Activated CD4-positive, alpha-beta T cell treated with anti-CD3 and anti-CD28 coated beads, Interleukin-2, Interleukin-4, amounts not matched to agents 100 ng/mL and 50 ng/mL, durations not matched to agents 16 hours and 8 hours (primary cell): ENCODE measurements around the gene INPP5F.
A peak's percentile ranks its signal among the peaks of the same experiment; 100 is the strongest.

Experiments used
- DNase-seq: peaks from one replicate; pipeline ENCODE4 v3.0.0-alpha.2; 2020; ENCODE audit warnings: low spot score

Gene INPP5F

GRCh38 chr10:119725828-119726675 is at the start of gene INPP5F:
TSS of gene INPP5F (plus strand) at chr10:119726050. CDS start at chr10:119726263, 213 bp downstream.
- peak; percentile 99 for DNase-seq

GRCh38 chr10:119677126-119677525 is 48.7 kb upstream of the INPP5F start:
- no peak for DNase-seq

DNA sequence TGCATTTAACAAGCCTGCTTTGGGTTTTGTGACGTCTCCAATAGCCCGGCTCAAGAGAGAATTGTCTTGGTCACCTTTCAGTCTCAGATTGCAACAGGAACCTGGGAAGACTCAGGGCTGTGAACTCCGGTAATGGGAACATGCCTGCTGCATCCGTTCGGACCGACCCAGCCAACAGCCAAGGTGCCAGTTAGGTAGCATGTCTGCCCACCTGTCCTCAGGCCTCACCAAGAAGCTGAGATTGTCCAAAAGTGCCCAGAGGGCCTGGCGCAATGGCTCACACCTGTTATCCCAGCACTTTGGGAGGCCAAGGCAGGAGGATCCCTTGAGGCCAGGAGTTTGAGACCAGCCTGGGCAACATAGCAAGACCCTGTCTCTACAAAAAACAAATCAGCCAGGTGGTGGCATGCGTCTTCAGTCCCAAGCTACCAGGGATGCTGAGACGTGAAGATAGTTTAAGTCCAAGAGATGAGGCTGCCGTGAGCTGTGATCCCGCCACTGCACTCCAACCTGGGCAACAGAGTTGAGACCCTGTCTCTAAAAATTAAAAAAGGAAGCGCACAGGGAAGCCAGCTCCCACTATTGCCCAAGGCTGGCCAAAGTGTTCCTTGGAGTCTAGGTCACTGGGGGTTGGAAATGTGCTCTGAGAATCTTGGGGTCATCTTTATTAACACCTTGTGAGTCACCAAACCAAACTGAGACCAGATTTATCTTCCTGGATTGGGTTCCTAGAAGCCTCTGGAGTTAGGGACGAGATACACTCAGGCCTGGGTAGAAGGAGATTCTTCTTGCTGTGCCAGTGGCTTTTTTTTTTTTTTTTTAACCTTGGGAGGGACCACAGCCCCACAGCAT is 47.7 kb upstream of the INPP5F start:
- no peak for DNase-seq

DNA sequence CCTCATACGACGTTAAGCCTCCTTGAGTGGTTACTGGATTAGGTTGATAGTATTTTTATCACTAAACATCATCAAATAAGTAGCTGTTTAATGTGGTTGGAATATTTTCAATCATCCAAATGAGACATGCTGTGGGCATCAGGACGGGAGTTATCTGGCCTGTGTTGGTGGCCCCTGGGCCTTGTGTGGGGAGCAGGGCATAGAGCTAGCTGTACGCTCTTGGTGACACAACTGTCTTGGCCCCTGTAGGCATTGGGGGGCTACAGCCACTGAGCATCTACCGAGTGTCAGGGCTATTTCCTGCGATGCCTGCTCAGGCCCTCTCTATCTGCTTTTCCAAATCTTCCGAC is 46.4 kb upstream of the INPP5F start:
- DNase-seq: no peak

GRCh38 chr10:119680050-119680449 is 45.8 kb upstream of the INPP5F start:
- no peak for DNase-seq

DNA sequence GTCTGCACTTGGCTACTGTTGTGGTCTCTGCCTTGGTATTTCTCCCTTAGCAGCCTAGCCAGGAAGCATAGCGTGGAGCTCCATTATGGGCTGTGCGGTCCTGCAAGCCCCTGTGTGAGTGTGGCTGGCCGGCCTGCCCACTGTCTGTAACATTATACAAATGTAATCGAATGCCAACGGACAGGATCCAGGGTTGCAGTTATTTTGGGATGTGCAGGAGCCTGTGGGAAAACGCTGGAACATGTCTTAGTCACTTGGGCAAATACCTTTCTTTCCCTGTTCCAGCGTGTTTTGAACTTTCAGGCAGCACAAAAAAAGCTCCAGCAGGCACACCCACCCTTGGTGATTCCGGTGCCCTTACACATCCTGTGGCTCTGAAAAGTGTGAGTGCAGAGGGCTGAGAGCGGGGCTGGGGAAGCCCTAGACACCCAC is 45.2 kb upstream of the INPP5F start:
- DNase-seq: no peak

DNA sequence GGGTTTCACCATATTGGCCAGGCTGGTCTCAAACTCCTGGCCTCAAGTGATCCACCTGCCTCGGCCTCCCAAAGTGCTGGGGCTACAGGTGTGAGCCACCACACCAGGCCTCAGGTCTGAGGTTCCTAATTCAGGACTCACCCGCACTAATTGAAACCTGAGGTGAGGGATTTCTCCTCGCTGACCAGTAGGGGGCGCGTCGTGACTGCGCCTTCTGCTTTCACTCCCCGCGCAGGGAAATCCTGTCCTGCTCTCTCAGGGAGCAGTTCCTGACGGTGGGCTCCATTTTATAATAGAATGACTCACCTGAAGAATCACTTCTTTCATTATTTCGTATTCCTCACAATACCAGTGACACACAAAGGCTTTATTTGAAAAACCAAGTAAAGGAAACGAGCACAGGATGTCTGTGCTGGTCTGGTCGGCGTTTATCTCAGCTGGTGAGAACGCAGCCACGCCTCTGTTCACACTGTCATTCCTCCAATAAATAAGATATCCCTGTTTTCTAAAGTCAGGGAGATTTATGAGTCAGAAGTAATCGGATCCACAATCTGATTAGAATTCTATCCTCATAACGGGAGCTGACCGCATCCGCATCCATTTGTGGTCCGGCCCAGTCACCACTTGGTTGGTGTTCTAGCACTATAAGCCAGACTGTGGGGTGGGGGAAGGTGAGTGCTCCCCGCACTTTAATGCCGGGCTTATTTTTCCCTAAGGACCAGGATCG is 39.2 kb upstream of the INPP5F start:
- DNase-seq: peak; percentile 85

DNA sequence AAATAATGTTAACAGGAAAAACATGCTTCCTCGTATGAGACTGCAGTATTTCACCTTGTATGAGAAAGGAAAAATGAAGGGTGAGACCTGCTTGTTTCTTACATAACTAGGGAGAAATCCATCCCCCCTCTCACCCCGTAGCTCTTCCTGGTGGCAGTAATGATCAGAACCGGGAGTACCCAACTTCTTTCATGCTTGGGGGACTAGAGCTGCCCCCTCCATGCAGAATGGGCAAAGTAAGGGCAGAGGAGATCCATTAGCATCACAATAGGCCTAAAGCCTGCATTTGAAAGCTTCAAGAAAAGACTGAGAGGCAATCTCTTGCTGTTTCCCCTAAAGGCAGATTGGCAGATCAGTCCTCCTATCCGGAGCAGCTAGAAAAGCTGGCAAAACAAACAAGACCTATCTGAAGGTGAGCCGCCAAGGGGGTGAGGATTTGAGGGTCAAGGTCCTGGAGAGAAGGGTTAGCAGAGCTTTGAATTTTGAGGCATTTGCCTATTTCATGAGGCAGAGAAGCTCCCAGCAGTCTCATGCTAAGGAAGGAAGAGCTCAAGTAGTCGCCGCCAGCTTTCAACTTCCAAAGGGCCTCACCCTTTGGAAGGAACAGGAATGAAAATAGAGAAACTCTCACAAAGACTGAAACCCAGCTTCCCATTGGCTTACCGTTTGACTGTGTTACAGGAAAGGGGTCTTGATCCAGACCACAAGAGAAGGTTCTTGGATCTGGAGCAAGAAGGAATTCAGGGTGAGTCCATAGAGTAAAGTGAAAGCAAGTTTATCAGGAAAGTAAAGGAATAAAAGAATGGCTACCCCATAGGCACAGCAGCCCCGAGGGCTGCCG is 38.4 kb upstream of the INPP5F start:
- no peak for DNase-seq

GRCh38 chr10:119688033-119688508 is 37.8 kb upstream of the INPP5F start:
- DNase-seq: peak; percentile 27

DNA sequence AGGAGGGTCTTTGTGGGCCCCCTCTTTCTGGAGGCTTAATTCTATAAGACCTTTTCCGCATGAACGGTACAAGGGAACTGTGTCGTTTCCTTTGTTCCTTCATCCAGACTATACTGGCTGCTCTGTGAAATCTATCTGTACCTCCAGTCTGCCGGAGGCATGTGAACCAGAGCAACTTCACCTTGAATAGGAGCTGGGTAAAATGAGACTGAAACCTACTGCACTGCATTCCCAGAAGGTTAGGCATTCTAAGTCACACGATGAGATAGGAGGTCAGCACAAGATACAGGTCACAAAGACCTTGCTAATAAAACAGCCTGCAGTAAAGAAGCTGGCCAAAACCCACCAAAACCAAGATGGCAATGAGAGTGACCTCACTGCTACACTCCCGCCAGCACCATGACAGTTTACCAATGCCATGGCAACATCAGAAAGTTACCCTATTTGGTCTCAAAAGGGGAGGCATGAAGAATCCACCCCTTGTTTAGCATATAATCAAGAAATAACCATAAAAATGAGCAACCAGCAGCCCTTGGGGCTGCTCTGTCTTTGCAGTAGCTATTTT is 36.8 kb upstream of the INPP5F start:
- DNase-seq: no peak

DNA sequence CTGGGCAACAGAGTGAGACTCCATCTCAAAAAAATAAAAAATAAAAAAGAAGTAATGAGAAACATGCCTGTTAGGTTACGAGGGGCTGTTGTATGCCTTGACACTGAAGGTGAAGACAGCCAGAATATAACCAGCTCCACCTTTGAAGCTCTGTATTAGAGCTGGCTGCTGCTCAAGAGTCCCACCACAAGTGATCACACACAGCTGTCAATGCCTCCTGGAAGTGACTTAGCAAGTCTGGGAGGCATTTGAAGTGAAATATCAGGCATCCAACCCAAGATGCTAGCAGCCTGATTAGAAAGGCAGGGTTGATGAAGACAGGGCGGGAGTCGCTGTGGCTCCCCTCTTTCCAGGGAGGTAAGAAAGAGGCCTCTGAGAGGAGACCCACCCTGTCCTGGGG is 34.1 kb upstream of the INPP5F start:
- DNase-seq: no peak

DNA sequence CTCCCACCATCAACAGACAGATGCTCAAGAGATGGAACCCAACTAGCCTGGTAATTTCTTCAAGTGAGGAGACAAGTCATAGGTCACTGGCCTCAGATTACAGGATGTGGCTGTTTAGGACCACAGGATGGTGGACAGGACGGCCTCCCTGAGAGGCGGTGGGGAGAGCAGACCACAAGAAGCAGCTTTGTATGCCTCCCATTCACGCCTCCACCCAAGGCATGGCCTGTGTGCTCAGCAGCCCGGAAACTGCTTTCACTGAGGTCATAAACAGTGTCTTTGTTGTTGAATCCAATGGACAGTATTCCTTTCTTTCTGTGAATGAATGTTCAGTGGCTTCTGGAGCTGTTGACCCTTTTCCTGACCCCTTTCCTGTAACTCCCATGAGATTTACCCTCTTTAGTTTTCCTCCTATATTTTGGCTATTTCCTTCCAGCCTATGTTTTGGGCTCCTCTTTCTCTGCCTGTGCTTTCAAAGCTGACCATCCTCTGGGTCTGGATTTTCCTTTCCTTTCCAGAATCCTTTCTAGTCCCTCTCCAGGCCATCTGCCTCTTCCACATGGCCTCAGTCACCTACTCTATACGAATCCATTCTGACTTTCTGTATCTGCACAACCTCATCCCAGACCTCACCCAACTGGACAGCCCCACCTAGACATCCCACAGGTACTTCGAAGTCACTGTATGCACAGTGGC is 32.4 kb upstream of the INPP5F start:
- DNase-seq: no peak

DNA sequence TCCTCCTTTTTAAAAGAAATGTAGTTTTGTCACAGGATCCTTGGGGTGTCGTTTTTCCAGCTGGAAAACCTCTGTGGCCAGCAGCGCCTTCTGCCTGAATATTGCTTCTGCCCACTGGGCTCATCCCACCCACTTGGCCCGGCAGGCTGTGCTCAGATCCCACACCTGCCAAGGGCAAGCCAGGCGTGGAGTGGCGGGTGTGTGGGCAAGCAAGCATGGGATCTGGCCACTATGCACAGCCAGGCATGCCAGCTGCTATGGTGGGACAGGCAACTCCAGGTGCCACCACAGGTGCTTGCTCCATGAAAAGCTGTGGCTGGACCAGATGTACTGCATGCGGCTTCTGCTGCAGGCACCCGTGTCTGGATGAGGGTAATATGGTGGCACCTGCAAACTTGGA is 31.2 kb upstream of the INPP5F start:
- no peak for DNase-seq

DNA sequence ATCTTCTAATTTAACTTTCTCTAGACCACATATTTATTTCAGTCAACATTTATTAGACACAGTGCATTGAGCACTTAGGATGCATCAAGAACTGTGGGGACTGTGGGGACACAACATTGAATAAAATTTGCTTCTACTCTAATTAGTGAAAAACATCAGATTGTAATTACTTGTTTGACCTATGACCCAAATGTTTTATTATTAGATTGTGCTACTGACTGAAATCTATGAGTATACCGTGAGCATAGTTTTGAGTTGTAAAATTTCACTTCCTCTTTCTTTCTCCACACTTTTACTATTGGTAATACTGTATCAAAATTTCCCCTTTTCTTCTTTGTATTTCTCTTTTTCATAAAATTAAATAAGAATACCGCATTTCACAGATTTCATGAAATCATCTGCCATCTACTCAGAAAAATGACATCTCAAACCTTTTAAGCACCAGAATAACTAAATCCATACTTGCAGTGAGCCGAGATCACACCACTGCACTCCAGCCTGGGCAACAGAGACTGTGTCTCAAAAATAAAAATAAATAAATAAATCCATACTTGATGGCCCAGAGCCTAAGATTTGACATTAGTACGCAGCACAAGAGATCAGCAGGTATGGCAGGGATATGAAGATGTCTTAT is 25.4 kb upstream of the INPP5F start:
- no peak for DNase-seq

- no peak for DNase-seq
Observed at GRCh38 chr10:119701861-119702260, 24.0 kb upstream of the INPP5F start.

DNA sequence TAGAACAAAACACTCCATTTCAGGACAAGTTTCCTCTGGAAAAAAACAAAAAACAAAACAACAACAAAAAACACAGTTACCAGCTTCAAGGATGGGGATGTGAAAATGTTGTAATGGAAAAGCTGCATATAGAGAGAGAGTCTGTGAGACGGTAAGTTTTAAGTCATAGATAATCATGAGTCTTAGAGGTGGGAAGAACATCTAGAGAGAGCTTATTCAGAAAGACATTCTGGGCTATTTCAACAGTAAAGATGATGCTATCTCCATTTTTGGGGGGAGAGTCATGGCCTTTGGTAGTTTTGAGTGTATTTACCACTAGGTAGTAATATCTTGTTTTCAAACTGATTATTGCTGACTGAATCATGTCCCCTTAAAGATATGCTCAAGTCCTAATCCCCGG is 23.3 kb upstream of the INPP5F start:
- peak; percentile 40 for DNase-seq

- peak; percentile 31 for DNase-seq
Observed at GRCh38 chr10:119703903-119704508, 21.8 kb upstream of the INPP5F start.

GRCh38 chr10:119705434-119705831 is 20.4 kb upstream of the INPP5F start:
- DNase-seq: peak; percentile 73

- no peak for DNase-seq
Observed at GRCh38 chr10:119706521-119707278, 19.1 kb upstream of the INPP5F start.
